Measurements from ENCODE around the gene CAPN11. TPM values are rescaled to one million over a fixed set of nuclear protein-coding genes. Genes with fewer than 3 reads are reported as not detected.
A peak's percentile ranks its signal among the peaks of the same experiment; 100 is the strongest.

Gene CAPN11
- total RNA-seq, 2 donors from 2014 or later = 2.0 TPM; not detected in 1

DNA sequence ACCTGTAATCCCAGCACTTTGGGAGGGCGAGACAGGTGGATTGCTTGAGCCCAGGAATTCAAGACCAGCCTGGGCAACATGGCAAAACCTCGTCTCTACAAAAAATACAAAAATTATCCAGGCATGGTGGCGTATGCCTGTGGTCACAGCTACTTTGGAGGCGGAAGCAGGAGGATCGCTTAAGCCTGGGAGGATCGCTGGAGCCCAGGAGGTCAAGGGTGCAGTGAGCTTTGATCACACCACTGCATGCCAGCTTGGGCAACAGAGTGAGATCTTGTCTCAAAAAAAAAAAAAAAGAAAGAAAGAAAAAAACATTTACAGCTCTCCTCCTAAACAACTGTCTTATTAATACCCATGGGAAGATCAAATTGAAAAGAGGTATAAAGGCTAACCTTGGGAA, 49.3 kb downstream of the CAPN11 start:
- Histone ChIP-seq H3K27ac (no peak overlapping the region), H3K36me3 (no peaks in the 10 kb centered on the region), H3K4me3 (no peak overlapping the region), H3K9me3 (no peaks in the 10 kb centered on the region), H3K27me3 (no peaks in the 10 kb centered on the region), H3K9ac (ENCODE audit: low read depth in 2 of 2, low read length in 2 of 2) (no peak overlapping the region), H3K4me1 (no peaks in the 10 kb centered on the region)
- no peak for DNase-seq
- TF ChIP-seq, protein P1, sequence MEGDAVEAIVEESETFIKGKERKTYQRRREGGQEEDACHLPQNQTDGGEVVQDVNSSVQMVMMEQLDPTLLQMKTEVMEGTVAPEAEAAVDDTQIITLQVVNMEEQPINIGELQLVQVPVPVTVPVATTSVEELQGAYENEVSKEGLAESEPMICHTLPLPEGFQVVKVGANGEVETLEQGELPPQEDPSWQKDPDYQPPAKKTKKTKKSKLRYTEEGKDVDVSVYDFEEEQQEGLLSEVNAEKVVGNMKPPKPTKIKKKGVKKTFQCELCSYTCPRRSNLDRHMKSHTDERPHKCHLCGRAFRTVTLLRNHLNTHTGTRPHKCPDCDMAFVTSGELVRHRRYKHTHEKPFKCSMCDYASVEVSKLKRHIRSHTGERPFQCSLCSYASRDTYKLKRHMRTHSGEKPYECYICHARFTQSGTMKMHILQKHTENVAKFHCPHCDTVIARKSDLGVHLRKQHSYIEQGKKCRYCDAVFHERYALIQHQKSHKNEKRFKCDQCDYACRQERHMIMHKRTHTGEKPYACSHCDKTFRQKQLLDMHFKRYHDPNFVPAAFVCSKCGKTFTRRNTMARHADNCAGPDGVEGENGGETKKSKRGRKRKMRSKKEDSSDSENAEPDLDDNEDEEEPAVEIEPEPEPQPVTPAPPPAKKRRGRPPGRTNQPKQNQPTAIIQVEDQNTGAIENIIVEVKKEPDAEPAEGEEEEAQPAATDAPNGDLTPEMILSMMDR (IDR thresholded peaks at IDR 0.05) = no peak
- intact Hi-C loops (cut with DNase I) = no loop called here

GRCh38 chr6:44211284-44211683, 52.7 kb downstream of the CAPN11 start:
- TF ChIP-seq, protein P1 (IDR thresholded peaks at IDR 0.05) = no peak
- DNase-seq = no peak
- no peak overlapping the region for H3K9ac ChIP-seq (ENCODE audit: low read depth in 2 of 2, low read length in 2 of 2)
- no peaks in the 10 kb centered on the region for H3K27me3 ChIP-seq
- no peaks in the 10 kb centered on the region for H3K4me1 ChIP-seq
- no peaks in the 10 kb centered on the region for H3K36me3 ChIP-seq
- H3K27ac ChIP-seq = no peak overlapping the region
- H3K9me3 ChIP-seq = no peaks in the 10 kb centered on the region
- intact Hi-C loops (cut with DNase I) = no loop called here
- H3K4me3 ChIP-seq = no peak overlapping the region

DNA sequence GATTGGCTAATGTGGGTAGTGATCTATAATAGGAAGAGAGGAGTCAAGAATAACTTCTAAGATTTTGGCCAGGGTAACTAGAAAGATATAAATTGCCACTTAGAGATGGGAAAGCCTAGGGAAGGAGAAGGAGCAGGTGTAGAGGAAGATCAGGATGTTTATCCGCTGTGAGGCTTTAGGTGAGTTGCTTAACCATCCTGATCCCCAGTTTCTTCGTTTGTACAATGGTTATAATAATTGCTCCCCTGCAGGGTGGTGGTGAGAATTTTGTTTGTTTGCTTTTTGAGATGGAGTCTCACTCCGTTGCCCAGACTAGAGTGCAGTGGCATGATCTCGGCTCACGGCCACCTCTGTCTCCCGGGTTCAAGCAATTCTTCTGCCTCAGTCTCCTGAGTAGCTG, 55.7 kb downstream of the CAPN11 start:
- DNase-seq = no peak
- intact Hi-C loops (cut with DNase I) = no loop called here
- Histone ChIP-seq H3K27me3 (no peaks in the 10 kb centered on the region), H3K27ac (no peak overlapping the region), H3K36me3 (no peaks in the 10 kb centered on the region), H3K9ac (ENCODE audit: low read depth in 2 of 2, low read length in 2 of 2) (no peak overlapping the region), H3K4me3 (no peak overlapping the region), H3K4me1 (no peaks in the 10 kb centered on the region), H3K9me3 (no peaks in the 10 kb centered on the region)
- TF ChIP-seq, protein P1 (IDR thresholded peaks at IDR 0.05) = no peak

DNA sequence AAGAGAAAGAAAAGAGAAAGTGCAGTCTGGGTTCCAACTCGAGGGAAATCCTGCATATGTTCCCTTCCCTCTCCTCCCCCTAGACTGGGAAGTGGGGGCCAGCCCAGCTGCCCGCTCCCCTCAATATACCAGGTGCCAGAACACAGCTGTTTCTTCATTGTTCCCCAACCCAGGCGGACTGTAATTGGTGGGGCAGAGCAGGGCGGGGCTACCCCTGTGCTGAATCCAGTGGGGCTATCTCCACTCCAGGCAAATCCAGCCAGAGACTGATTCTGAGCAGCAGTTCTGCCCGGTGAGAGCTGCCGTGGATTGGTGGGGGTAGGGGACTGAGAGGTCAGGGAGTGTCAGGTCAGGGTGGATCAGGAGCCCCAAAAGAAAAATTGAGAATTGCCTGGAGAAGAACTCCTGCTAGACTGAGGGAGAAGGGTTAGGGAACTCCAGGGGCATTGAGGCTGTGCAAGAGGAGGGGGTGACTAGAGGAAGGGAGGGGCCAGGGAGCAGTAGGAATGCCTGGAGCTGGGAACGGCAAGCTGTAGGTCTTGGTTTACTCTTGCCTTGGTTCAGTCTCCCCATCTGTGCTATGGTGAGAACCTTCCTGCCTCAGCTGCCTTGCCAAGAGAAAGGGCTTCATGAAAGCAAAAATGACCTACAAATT, 58.2 kb downstream of the CAPN11 start, which contains the start of gene MYMX:
TSS of gene MYMX (plus strand) at position 250 of the 655 bp plus-strand sequence. CDS start 546 bp downstream, outside the sequence.
- H3K9me3 ChIP-seq = no peaks in the 10 kb centered on the region
- no peaks in the 10 kb centered on the region for H3K36me3 ChIP-seq
- H3K27ac ChIP-seq = no peak within 1 kb of the TSS
- H3K4me3 ChIP-seq = no peak within 1 kb of the TSS
- no peaks in the 10 kb centered on the region for H3K27me3 ChIP-seq
- peak within 1 kb of the TSS; percentile 30 to 55 for H3K9ac ChIP-seq (ENCODE audit: low read depth in 2 of 2, low read length in 2 of 2)
- peaks cover 2% of the 10 kb centered on the region for H3K4me1 ChIP-seq
- TF ChIP-seq, protein P1 (IDR thresholded peaks at IDR 0.05) = no peak
- no peak for DNase-seq
- intact Hi-C loops (cut with DNase I) = no loop called here

- TF ChIP-seq, protein P1 (IDR thresholded peaks at IDR 0.05) = no peak
- Histone ChIP-seq H3K4me1 (peaks cover 4% of the 10 kb centered on the region), H3K9me3 (no peaks in the 10 kb centered on the region), H3K36me3 (no peaks in the 10 kb centered on the region), H3K9ac (ENCODE audit: low read depth in 2 of 2, low read length in 2 of 2) (peak overlapping the region in 1 of 2 donors; percentile 55), H3K4me3 (no peak overlapping the region), H3K27ac (no peak overlapping the region), H3K27me3 (no peaks in the 10 kb centered on the region)
- DNase-seq = no peak
- intact Hi-C loops (cut with DNase I) = no loop called here
Observed at GRCh38 chr6:44217332-44218143, 58.9 kb downstream of the CAPN11 start.
